NOMO-1 (cell line): Measurements from ENCODE around the gene GRIN2A.

Experiments
- DNase-seq, 2 experiments: peaks; one replicate each; lab custom pipeline; 2025; ENCODE audit not compliant: unreplicated experiment in 2 of 2; lab: John Stamatoyannopoulos, UW

GRIN2A gene

GRCh38 chr16:9798474-9798873 lies 383.8 kb downstream of the GRIN2A start:
- DNase-seq: no peak

- DNase-seq: no peak
Observed at GRCh38 chr16:9797306-9797705, 384.9 kb downstream of the GRIN2A start.

- no peak for DNase-seq
Observed at GRCh38 chr16:9793623-9794022, 388.6 kb downstream of the GRIN2A start.

- no peak for DNase-seq
Observed at GRCh38 chr16:9791556-9791955, 390.7 kb downstream of the GRIN2A start.

GRCh38 chr16:9790199-9790598 lies 392.0 kb downstream of the GRIN2A start:
- DNase-seq: no peak

GRCh38 chr16:9787717-9788116 lies 394.5 kb downstream of the GRIN2A start:
- no peak for DNase-seq

GRCh38 chr16:9780831-9781230 lies 401.4 kb downstream of the GRIN2A start:
- no peak for DNase-seq

GRCh38 chr16:9778849-9779248 lies 403.4 kb downstream of the GRIN2A start:
- DNase-seq: no peak

GRCh38 chr16:9775998-9776397 lies 406.2 kb downstream of the GRIN2A start:
- DNase-seq: no peak

GRCh38 chr16:9773289-9773688 lies 408.9 kb downstream of the GRIN2A start:
- no peak for DNase-seq

GRCh38 chr16:9772526-9773225 lies 409.6 kb downstream of the GRIN2A start:
- no peak for DNase-seq

GRCh38 chr16:9766891-9767290 lies 415.3 kb downstream of the GRIN2A start:
- no peak for DNase-seq

GRCh38 chr16:9763505-9763904 lies 418.7 kb downstream of the GRIN2A start:
- DNase-seq: no peak

- no peak for DNase-seq
Observed at GRCh38 chr16:9761870-9762269, 420.4 kb downstream of the GRIN2A start.

GRCh38 chr16:9757687-9758086 lies 424.5 kb downstream of the GRIN2A start:
- no peak for DNase-seq

- DNase-seq: no peak
Observed at GRCh38 chr16:9756434-9756833, 425.8 kb downstream of the GRIN2A start.

- no peak for DNase-seq
Observed at GRCh38 chr16:9755081-9755480, 427.1 kb downstream of the GRIN2A start.

GRCh38 chr16:9741776-9742175 lies 440.5 kb downstream of the GRIN2A start:
- DNase-seq: no peak

GRCh38 chr16:9739301-9739700 lies 442.9 kb downstream of the GRIN2A start:
- no peak for DNase-seq

- DNase-seq: no peak
Observed at GRCh38 chr16:9738690-9739089, 443.5 kb downstream of the GRIN2A start.

- DNase-seq: no peak
Observed at GRCh38 chr16:9736547-9736946, 445.7 kb downstream of the GRIN2A start.

- DNase-seq: no peak
Observed at GRCh38 chr16:9723136-9723535, 459.1 kb downstream of the GRIN2A start.

GRCh38 chr16:9713907-9714306 lies 468.3 kb downstream of the GRIN2A start:
- DNase-seq: no peak
